Tibial artery (tissue), 4 donors: ENCODE results near the gene ZBTB8A.
A peak's percentile ranks its signal among the peaks of the same experiment; 100 is the strongest.

ENCODE experiments used
- DNase-seq, 2 donors: peaks; one replicate each; pipeline ENCODE4 v3.0.0-alpha.2; 2019
- H3K27ac ChIP-seq, 2 donors: fragments of 200-600 bp; sonication (generic) in 1 of 2; 1 replicate in 1 of 2; 2 replicates in 1 of 2; pipeline ENCODE4 v1.5.1; 2018 to 2019; ENCODE audit warnings: mild to moderate bottlenecking in 1 of 2
- H3K27me3 ChIP-seq, 2 donors: fragments of 200-600 bp; sonication (generic) in 1 of 2; one replicate each; pipeline versions ENCODE4 v1.5.1 to v1.6.0; 2016 to 2019
- H3K36me3 ChIP-seq, 3 donors: fragments of 200-600 bp; sonication (generic) in 2 of 3; one replicate each; pipeline ENCODE4 v1.5.1; 2016 to 2019; ENCODE audit warnings: mild to moderate bottlenecking in 2 of 3
- H3K4me1 ChIP-seq, 4 donors: fragments of 200-600 bp; sonication (generic) in 2 of 4; 1 replicate in 3 of 4; 2 replicates in 1 of 4; pipeline ENCODE4 v1.5.1; 2016 to 2019
- H3K4me3 ChIP-seq, 2 donors: fragments of 200-600 bp; sonication (generic) in 1 of 2; 1 replicate in 1 of 2; 2 replicates in 1 of 2; pipeline ENCODE4 v1.5.1; 2018 to 2019; ENCODE audit warnings: mild to moderate bottlenecking in 2 of 2
- H3K9me3 ChIP-seq, 3 donors: fragments of 200-600 bp; sonication (generic) in 1 of 3; one replicate each; pipeline ENCODE4 v1.5.1; 2016 to 2019
- intact Hi-C: fragments of 100-400 bp; cut with DNase I; formaldehyde crosslinking; loops from one replicate; pipeline ENCODE4 v1.15.0; 2023; ENCODE audit warnings: low total_unique reads
- TF ChIP-seq, protein P1 (sequence below), 2 experiments: fragments of 200-600 bp in 1 of 2; fragments of 450-650 bp in 1 of 2; IDR thresholded peaks; one replicate each; pipeline ENCODE4 v1.5.1; 2017 to 2019; ENCODE audit warnings: antibody characterized with exemption in 2 of 2, mild to moderate bottlenecking in 1 of 2, moderate library complexity in 1 of 2

The ZBTB8A gene

DNA sequence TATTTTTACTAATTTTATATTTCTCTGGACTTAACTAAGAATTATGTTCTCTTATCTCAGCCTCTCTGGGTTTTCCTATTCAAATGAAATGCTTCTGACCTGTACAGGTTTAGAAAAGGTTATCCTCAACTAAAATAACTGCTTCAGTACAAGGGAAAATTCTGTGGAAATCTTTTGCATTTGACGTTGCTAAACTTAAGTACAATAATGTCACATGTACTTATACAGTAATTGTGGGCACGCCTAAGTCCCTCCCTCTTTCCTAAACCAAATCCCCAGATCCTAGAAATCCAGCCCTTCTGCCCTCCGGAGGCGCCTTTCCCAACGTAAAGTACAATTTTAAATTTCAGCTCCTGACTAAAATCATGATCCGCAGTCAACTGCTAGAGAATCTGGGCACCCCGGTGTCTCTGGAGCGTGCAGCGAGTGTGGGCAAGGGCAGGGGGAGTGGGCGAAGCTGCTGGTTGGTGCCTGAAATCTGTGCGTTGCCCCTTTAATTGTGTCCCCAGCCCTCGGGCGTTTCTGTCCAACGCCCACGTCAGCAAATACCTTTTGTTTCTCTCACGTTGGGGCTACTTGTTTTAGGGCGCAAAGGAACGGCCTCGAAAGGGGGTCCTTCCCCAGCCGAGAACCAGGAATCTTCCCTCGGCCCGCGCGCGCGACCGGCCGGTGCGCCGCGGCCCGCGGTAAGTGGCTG lies at the start of gene ZBTB8A:
ZBTB8A (plus strand) TSS at position 541 of the 697 bp plus-strand sequence. CDS start 53,505 bp downstream, outside the sequence.
- peak within 1 kb of the TSS; percentile 76 for H3K27ac ChIP-seq
- H3K9me3 ChIP-seq, result no peaks in the 10 kb centered on the region
- H3K4me1 ChIP-seq, result peaks cover 0 to 14% (median 4%) of the 10 kb centered on the region in 4 donors
- no peaks in the 10 kb centered on the region for H3K27me3 ChIP-seq
- peak within 1 kb of the TSS; percentile 60 for H3K4me3 ChIP-seq
- peak; percentile 30 to 74 for DNase-seq
- intact Hi-C loops, result no loop called here
- H3K36me3 ChIP-seq, result no peaks in the 10 kb centered on the region
- TF ChIP-seq, protein P1, sequence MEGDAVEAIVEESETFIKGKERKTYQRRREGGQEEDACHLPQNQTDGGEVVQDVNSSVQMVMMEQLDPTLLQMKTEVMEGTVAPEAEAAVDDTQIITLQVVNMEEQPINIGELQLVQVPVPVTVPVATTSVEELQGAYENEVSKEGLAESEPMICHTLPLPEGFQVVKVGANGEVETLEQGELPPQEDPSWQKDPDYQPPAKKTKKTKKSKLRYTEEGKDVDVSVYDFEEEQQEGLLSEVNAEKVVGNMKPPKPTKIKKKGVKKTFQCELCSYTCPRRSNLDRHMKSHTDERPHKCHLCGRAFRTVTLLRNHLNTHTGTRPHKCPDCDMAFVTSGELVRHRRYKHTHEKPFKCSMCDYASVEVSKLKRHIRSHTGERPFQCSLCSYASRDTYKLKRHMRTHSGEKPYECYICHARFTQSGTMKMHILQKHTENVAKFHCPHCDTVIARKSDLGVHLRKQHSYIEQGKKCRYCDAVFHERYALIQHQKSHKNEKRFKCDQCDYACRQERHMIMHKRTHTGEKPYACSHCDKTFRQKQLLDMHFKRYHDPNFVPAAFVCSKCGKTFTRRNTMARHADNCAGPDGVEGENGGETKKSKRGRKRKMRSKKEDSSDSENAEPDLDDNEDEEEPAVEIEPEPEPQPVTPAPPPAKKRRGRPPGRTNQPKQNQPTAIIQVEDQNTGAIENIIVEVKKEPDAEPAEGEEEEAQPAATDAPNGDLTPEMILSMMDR (IDR thresholded peaks at IDR 0.05), result no peak

DNA sequence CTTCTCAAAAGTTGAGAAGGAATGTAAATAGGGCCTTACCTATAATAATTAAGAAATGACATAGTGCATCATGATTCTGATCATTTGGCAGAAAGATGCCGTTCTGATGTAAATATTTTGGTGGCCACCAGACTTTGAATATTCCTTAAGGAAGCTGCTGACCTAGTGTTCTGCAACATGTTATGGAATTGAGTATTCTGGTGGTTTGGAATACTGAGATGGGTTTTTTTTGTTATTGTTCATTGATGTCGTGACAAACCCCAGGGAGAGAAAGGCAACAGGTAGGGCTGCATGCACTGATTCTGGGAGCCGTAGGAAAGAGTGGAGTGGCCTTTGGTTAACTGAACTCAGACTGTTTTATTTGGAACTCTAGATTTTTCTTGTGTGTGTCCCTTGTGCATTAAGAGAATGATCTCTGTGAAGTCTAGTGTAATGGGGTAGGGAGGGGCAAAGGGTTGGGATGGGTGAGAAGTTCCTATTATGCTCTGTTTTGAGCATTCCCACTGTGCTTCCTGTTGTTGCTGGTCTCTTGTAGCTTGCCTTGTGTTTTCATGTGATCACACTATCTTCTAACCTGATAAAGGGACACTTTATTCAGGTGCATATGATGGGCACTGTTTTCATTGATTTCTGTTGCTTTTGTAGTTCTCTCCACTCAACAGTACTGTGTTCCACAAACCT lies 49.3 kb upstream of the ZBTB8A start:
- no peak for DNase-seq

DNA sequence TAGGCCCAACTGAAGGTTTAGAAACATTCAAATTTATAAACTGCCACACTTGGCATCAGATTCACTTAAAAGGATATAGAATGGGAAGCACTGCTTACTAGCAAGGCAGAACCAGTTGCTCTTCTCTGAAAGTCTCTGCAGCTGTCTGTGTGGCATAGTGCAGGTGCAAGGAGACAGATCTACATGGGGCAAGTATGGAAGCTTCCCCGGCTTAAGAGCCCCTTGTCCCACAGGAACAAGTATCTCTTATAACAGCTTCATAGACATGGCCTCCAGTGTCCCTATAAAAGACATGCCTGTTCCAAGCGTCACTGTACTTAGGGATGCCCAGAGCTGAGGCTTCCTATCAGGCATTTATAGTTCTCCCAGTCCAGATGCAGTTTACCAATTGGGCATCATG lies 47.8 kb upstream of the ZBTB8A start:
- DNase-seq, result peak in 1 of 2 donors; percentile 3
- Histone ChIP-seq H3K36me3 (no peaks in the 10 kb centered on the region), H3K4me3 (no peak overlapping the region), H3K4me1 (peaks cover 0 to 10% (median 0%) of the 10 kb centered on the region in 4 donors), H3K9me3 (no peaks in the 10 kb centered on the region), H3K27ac (no peak overlapping the region), H3K27me3 (peaks cover 0 to 4% of the 10 kb centered on the region in 2 donors)
- intact Hi-C loops, result no loop called here
- TF ChIP-seq, protein P1 (IDR thresholded peaks at IDR 0.05), result no peak

More for the DNA sequence above, 49.3 kb upstream of the ZBTB8A start:
- Histone ChIP-seq H3K27me3 (peaks cover 0 to 4% of the 10 kb centered on the region in 2 donors), H3K27ac (no peak overlapping the region), H3K36me3 (no peaks in the 10 kb centered on the region), H3K4me1 (no peaks in the 10 kb centered on the region), H3K9me3 (no peaks in the 10 kb centered on the region), H3K4me3 (no peak overlapping the region)
- intact Hi-C loops, result no loop called here
- TF ChIP-seq, protein P1 (IDR thresholded peaks at IDR 0.05), result no peak

DNA sequence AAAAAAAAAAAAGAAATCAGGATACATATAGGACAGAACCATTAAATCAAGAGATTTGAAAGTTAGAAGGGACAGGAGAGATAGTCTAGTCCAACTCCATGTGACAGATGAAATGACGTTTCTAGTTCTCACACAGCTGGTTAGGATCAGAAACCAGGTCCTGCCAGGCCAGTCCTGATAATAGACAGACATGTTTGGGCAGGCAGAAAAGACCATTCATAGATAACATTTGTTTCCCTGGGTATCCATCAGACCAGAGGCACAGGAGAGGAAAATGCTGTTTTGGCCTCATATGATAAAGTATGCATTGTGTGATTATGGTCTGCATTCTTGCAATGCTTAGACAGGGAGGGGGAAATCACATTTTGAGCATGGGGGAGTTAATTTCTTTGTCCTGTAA lies 45.0 kb upstream of the ZBTB8A start:
- Histone ChIP-seq H3K27me3 (peaks cover 0 to 4% of the 10 kb centered on the region in 2 donors), H3K9me3 (no peaks in the 10 kb centered on the region), H3K27ac (no peak overlapping the region), H3K36me3 (no peaks in the 10 kb centered on the region), H3K4me3 (no peak overlapping the region), H3K4me1 (peaks cover 0 to 10% (median 0%) of the 10 kb centered on the region in 4 donors)
- intact Hi-C loops, result no loop called here
- TF ChIP-seq, protein P1 (IDR thresholded peaks at IDR 0.05), result no peak
- DNase-seq, result no peak

DNA sequence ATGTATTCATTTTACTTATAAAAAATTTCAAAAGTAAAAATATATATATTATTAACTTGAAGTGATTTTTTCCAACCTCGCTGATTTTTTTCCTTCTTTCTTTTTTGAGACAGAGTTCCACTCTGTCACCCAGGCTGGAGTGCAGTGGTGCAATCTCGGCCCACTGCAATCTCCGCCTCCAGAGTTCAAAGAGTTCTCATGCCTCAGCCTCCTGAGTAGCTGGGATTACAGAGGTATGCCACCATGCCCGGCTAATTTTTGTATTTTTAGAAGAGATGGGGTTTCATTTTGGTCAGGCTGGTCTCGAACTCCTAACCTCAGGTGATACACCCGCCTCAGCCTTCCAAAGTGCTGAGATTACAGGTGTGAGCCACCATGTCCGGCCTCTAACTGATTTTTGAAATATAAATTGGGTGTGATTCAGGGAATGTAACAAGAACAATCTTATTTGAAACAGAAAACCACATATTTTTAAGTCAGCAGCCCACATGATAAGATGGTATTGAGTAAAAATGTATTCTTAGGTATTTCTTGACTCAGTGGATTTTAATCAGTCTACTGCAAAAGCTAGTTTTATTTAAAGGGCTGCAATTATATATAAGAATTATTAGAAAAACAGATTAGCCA lies 44.4 kb upstream of the ZBTB8A start:
- Histone ChIP-seq H3K9me3 (no peaks in the 10 kb centered on the region), H3K36me3 (no peaks in the 10 kb centered on the region), H3K27ac (no peak overlapping the region), H3K4me3 (no peak overlapping the region), H3K4me1 (peaks cover 0 to 10% (median 0%) of the 10 kb centered on the region in 4 donors), H3K27me3 (peaks cover 0 to 4% of the 10 kb centered on the region in 2 donors)
- TF ChIP-seq, protein P1 (IDR thresholded peaks at IDR 0.05), result no peak
- DNase-seq, result peak in 1 of 2 donors; percentile 44
- intact Hi-C loops, result no loop called here
